Left ventricle myocardium inferior (tissue), 1 donor: ENCODE data around the gene FBXO2. TPM values are rescaled to one million over a fixed set of nuclear protein-coding genes. Genes with fewer than 3 reads are reported as not detected.
"Not testable (repeated sequence)": the region's sequence is repeated elsewhere in the genome, so short reads cannot be mapped to it uniquely, and the experiment has no call there.

ENCODE experiments used
- DNase-seq: peaks from one replicate; pipeline ENCODE4 v3.0.0-alpha.2; 2020
- H3K27ac ChIP-seq: fragments of 200-600 bp; replicated peaks from 2 replicates; pipeline ENCODE4 v1.8.0; 2021
- H3K27me3 ChIP-seq: fragments of 200-600 bp; 2 replicates; pipeline ENCODE4 v1.8.0; 2021; ENCODE audit warnings: low read depth
- H3K36me3 ChIP-seq: fragments of 200-600 bp; 2 replicates; pipeline ENCODE4 v1.8.0; 2021
- H3K4me1 ChIP-seq: fragments of 200-600 bp; 2 replicates; pipeline ENCODE4 v1.8.0; 2021
- H3K4me3 ChIP-seq: fragments of 200-600 bp; 2 replicates; pipeline ENCODE4 v1.8.0; 2021; ENCODE audit warnings: mild to moderate bottlenecking, moderate library complexity
- H3K9me3 ChIP-seq: fragments of 200-600 bp; replicated peaks from 2 replicates; pipeline ENCODE4 v1.8.0; 2021
- intact Hi-C: fragments of 100-400 bp; cut with micrococcal nuclease; formaldehyde crosslinking; loops from one replicate; pipeline ENCODE4 v1.11.0; 2022
- total RNA-seq: library from RNA; stranded (reverse); fragmentation: NEBNext Ultra II Directional; extraction: Animal tissue kit (Norgen Biotek cat#: 25700); gene quantifications from one replicate; pipeline ENCODE4 v1.2.1, GENCODE V29; 2021
- TF ChIP-seq, protein P1 (sequence below): fragments of 200-600 bp; IDR thresholded peaks from 2 replicates; pipeline ENCODE4 v1.8.0; 2021; ENCODE audit warnings: antibody characterized with exemption, mild to moderate bottlenecking, borderline replicate concordance
- donor health status: DM: no; HTN: yes; CAD: no; lungs with severe emphysema.

FBXO2 gene
- total RNA-seq, 1 donor from 2014 or later, result 1.9 TPM

DNA sequence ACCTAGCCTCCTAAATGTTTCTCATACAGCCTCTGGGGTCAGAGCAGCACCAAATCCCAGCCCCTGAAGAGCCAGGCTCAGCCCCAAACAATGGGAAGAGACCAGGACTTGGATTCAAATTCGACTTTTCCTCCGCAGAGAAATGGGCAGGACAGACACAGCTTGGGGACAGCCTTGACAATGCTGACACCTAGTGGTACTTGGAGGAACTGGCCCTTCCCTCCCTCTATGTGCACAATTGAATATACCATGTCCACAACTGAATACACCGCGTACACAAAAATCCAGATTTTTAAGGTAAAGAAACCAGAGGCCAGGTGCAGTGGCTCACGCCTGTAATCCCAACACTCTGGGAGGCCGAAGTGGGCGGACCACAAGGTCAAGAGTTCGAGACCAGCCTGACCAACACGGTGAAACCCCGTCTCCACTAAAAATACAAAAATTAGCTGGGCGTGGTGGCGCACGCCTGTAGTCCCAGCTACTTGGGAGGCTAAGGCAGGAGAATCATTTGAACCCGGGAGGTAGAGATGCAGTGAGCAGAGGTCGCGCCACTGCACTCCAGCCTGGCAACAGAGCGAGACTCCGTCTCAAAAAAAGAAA is 11.7 kb downstream of the FBXO2 start:
- DNase-seq, result not testable (repeated sequence)
- H3K27me3 ChIP-seq, result peaks cover 62% of the 10 kb centered on the region

DNA sequence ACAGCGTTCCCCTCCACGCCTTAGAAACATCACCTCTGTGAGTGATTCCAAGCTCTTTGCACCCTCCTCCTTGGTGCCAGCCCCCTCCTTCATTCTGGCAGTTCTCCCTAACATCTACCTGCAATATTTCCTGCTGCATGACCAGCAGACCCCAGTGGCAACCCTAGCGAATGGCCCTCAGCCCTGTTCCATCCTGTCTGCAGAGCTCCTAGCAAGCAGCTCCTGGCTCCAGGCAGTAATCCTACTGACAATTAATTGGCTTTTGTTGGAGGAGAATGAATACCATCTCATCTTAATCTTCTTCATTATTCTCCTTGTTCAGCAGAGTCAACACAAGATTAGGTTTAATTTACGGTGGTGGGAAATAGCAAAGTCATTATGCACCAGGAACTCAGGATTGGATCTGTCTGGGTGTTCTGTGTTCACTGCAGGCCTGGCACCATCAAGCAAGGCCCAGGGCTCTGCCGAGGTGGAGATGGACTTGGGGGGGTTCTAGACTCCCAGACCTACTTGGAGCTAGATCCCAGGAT is 12.4 kb downstream of the FBXO2 start:
- TF ChIP-seq, protein P1, sequence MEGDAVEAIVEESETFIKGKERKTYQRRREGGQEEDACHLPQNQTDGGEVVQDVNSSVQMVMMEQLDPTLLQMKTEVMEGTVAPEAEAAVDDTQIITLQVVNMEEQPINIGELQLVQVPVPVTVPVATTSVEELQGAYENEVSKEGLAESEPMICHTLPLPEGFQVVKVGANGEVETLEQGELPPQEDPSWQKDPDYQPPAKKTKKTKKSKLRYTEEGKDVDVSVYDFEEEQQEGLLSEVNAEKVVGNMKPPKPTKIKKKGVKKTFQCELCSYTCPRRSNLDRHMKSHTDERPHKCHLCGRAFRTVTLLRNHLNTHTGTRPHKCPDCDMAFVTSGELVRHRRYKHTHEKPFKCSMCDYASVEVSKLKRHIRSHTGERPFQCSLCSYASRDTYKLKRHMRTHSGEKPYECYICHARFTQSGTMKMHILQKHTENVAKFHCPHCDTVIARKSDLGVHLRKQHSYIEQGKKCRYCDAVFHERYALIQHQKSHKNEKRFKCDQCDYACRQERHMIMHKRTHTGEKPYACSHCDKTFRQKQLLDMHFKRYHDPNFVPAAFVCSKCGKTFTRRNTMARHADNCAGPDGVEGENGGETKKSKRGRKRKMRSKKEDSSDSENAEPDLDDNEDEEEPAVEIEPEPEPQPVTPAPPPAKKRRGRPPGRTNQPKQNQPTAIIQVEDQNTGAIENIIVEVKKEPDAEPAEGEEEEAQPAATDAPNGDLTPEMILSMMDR, result no peak
- Histone ChIP-seq H3K4me3 (no peak overlapping the region), H3K36me3 (no peaks in the 10 kb centered on the region), H3K9me3 (no peaks in the 10 kb centered on the region), H3K27ac (no peak overlapping the region), H3K27me3 (peaks cover 62% of the 10 kb centered on the region), H3K4me1 (peaks cover 14% of the 10 kb centered on the region)
- intact Hi-C loops, result loop anchor here (2.0 to 10.0 kb wide), 3 partner anchors 305 to 607 kb away; no protein-coding TSS in a partner anchor
- no peak for DNase-seq

More for the DNA sequence above, 11.7 kb downstream of the FBXO2 start:
- peaks cover 14% of the 10 kb centered on the region for H3K4me1 ChIP-seq
- H3K36me3 ChIP-seq, H3K4me3 ChIP-seq, H3K9me3 ChIP-seq, H3K27ac ChIP-seq: not testable (repeated sequence)
- TF ChIP-seq, protein P1, result peak; percentile 97
- intact Hi-C loops, result loop anchor here (2.0 to 10.0 kb wide), 3 partner anchors 306 to 608 kb away; no protein-coding TSS in a partner anchor

DNA sequence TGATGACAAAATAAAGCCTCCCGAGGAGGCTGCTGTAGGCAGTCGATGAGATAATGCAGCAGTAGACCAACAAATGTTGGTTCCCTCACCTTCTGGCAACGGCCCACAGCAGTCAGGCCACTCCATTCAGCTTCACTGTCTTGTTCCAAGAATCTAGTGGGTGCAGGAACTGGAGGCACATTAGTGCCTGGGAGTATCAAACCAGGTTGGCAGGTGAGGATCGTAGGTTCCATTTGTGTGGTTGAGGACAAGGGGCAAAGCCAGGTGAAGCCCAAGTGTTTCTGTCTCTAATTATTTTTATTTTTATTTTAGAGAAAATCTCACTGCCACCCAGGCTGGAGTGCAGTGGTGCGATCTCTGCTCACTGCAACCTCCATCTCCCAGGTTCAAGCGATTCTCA is 13.3 kb downstream of the FBXO2 start:
- Histone ChIP-seq H3K36me3 (no peaks in the 10 kb centered on the region), H3K27ac (no peak overlapping the region), H3K4me1 (peaks cover 14% of the 10 kb centered on the region), H3K27me3 (peaks cover 62% of the 10 kb centered on the region), H3K4me3 (no peak overlapping the region), H3K9me3 (no peaks in the 10 kb centered on the region)
- intact Hi-C loops, result loop anchor here (5.0 to 10.0 kb wide), 2 partner anchors 399 to 606 kb away; no protein-coding TSS in a partner anchor
- DNase-seq, result no peak
- TF ChIP-seq, protein P1, result no peak

DNA sequence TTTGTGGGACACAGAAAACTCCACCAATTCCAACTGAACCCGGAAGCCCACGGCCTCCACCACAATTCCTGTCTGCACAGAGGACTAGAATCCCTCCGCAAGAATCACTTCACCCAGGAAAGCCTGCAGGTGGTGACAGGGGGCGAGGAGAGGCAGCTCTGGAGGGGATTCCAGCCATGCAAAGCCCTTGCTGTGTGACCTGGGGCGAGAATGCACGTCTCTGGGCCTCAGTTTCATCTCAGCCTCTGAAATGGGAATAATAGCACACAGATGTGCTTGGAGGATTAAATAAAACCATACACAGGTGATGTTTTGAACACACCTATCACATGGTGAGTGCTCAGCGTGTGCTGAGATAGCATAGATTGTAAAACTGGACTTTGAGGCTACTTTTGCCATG is 14.1 kb downstream of the FBXO2 start:
- DNase-seq, result no peak
- intact Hi-C loops, result loop anchor here (5.0 to 10.0 kb wide), 2 partner anchors 398 to 605 kb away; no protein-coding TSS in a partner anchor
- H3K27me3 ChIP-seq, result peaks cover 64% of the 10 kb centered on the region

DNA sequence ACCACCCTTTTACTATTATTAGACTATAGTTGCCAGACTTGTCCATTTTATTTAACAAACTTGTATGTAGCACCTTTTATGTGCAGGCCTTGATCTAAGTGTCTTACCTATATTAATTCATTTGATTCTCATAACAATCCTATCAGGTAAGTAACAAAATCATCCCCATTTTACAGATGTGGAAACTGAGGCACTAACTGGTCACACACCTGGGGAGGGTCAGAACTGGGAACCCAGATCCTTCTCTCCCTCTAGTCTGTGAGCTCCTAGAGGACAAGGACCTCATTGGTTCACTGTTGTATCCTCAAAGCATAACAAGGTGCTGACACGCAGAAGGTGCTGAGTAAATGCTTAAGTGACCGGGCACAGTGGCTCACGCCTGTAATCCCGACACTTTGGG is 14.9 kb downstream of the FBXO2 start:
- no peak for DNase-seq
- H3K4me1 ChIP-seq, result peaks cover 14% of the 10 kb centered on the region
- TF ChIP-seq, protein P1, result no peak
- no peak overlapping the region for H3K27ac ChIP-seq
- H3K27me3 ChIP-seq, result peaks cover 71% of the 10 kb centered on the region
- no peak overlapping the region for H3K4me3 ChIP-seq
- H3K9me3 ChIP-seq, result no peaks in the 10 kb centered on the region
- no peaks in the 10 kb centered on the region for H3K36me3 ChIP-seq
- intact Hi-C loops, result no loop called here

More for the DNA sequence above, 14.1 kb downstream of the FBXO2 start:
- H3K4me1 ChIP-seq, result peaks cover 14% of the 10 kb centered on the region
- no peaks in the 10 kb centered on the region for H3K36me3 ChIP-seq
- no peak overlapping the region for H3K27ac ChIP-seq
- H3K9me3 ChIP-seq, result no peaks in the 10 kb centered on the region
- TF ChIP-seq, protein P1, result no peak
- no peak overlapping the region for H3K4me3 ChIP-seq
